B cell (primary cell): ENCODE results near the gene NCOA5. TPM values are rescaled to one million over a fixed set of nuclear protein-coding genes. Genes with fewer than 3 reads are reported as not detected.

Experiments used
- ATAC-seq: fragments of 200-7000 bp; cut with Tn5 transposase; one replicate; pipeline ENCODE4 v1.10.0; 2021; ENCODE audit warnings: low read depth, mild to moderate bottlenecking, moderate number of reproducible peaks, moderate library complexity
- CTCF ChIA-PET: fragments of 350-600 bp; sonication (Branson Sonifier 250); formaldehyde crosslinking; loops from one replicate; lab custom pipeline; 2021; ENCODE audit warnings: antibody characterized with exemption, inconsistent platforms; lab: Charles Lee
- POLR2A ChIA-PET: fragments of 350-600 bp; sonication (Branson Sonifier 250); formaldehyde crosslinking; loops from one replicate; lab custom pipeline; 2021; ENCODE audit warnings: antibody characterized with exemption; lab: Charles Lee
- DNase-seq: peaks from one replicate; pipeline ENCODE4 v3.0.0; 2013
- H2AFZ ChIP-seq: 2 replicates; pipeline ENCODE4 v1.6.1; 2012; ENCODE audit warnings: mild to moderate bottlenecking, low read depth, low read length; ENCODE audit not compliant: insufficient read depth, poor library complexity, severe bottlenecking
- H3K27ac ChIP-seq, 2 donors: 1 replicate in 1 of 2; 2 replicates in 1 of 2; pipeline ENCODE4 v1.5.1; 2012 to 2013; ENCODE audit warnings: low read length in 2 of 2, mild to moderate bottlenecking in 2 of 2, moderate library complexity in 1 of 2
- H3K27me3 ChIP-seq, 4 experiments: fragments of 200-600 bp in 1 of 4; sonication (generic) in 1 of 4; replicated peaks in 1 of 4; 1 replicate in 2 of 4; 2 replicates in 2 of 4; pipeline versions ENCODE4 v1.6.1 to v1.7.0; 2013 to 2016; ENCODE audit warnings: low read length in 3 of 4, mild to moderate bottlenecking in 2 of 4, mixed read lengths in 1 of 4, moderate library complexity in 1 of 4; ENCODE audit not compliant: insufficient read depth in 4 of 4, control insufficient read depth in 3 of 4; ENCODE audit errors: control extremely low read depth in 1 of 4
- H3K36me3 ChIP-seq, 2 experiments: replicated peaks in 1 of 2; 1 replicate in 1 of 2; 2 replicates in 1 of 2; pipeline versions ENCODE4 v1.6.1 to v1.7.1; 2013; ENCODE audit warnings: low read length in 1 of 2; ENCODE audit not compliant: insufficient read depth in 2 of 2, control insufficient read depth in 1 of 2; ENCODE audit errors: control extremely low read depth in 1 of 2, extremely low read depth in 1 of 2
- H3K4me1 ChIP-seq, 2 donors: fragments of 200-600 bp in 1 of 2; sonication (generic) in 1 of 2; 1 replicate in 1 of 2; 2 replicates in 1 of 2; pipeline versions ENCODE4 v1.5.1 to v1.6.1; 2013 to 2017; ENCODE audit warnings: low read length in 2 of 2; ENCODE audit not compliant: control insufficient read depth in 2 of 2, insufficient read depth in 2 of 2
- H3K4me2 ChIP-seq: replicated peaks from 2 replicates; pipeline ENCODE3; 2012; ENCODE audit warnings: mild to moderate bottlenecking, low read depth, low read length; ENCODE audit not compliant: poor library complexity, severe bottlenecking
- H3K4me3 ChIP-seq, 5 experiments: fragments of 200-600 bp in 1 of 5; sonication (generic) in 1 of 5; 1 replicate in 3 of 5; 2 replicates in 2 of 5; pipeline versions ENCODE4 v1.5.1 to v1.7.0; 2011 to 2016; ENCODE audit warnings: low read length in 4 of 5, mild to moderate bottlenecking in 4 of 5, low read depth in 2 of 5, control low read depth in 1 of 5, moderate library complexity in 1 of 5; ENCODE audit not compliant: insufficient read depth in 1 of 5; ENCODE audit errors: control extremely low read depth in 1 of 5, extremely low read depth in 1 of 5
- H3K79me2 ChIP-seq: fragments of 200-600 bp; sonication (generic); one replicate; pipeline ENCODE4 v1.6.0; 2016; ENCODE audit warnings: low read length; ENCODE audit not compliant: control insufficient read depth, insufficient read depth
- H3K9ac ChIP-seq: fragments of 200-600 bp; sonication (generic); 2 replicates; pipeline ENCODE4 v1.6.1; 2017; ENCODE audit warnings: mild to moderate bottlenecking, low read length, moderate library complexity
- H3K9me3 ChIP-seq, 3 donors: one replicate each; pipeline versions ENCODE4 v1.6.1 to v1.7.1; 2013; ENCODE audit warnings: low read length in 2 of 3; ENCODE audit not compliant: control insufficient read depth in 2 of 3, insufficient read depth in 1 of 3; ENCODE audit errors: control extremely low read depth in 1 of 3
- H4K20me1 ChIP-seq: 2 replicates; pipeline ENCODE4 v1.6.0; 2012; ENCODE audit warnings: mild to moderate bottlenecking, low read length; ENCODE audit not compliant: insufficient read depth, control insufficient read depth, poor library complexity, severe bottlenecking
- H3K27ac Mint-ChIP-seq: one replicate; pipeline ENCODE4 v1.8.0; 2021; ENCODE audit warnings: mixed read lengths
- H3K27me3 Mint-ChIP-seq: one replicate; pipeline ENCODE4 v1.8.0; 2021; ENCODE audit warnings: mixed read lengths
- H3K4me1 Mint-ChIP-seq: one replicate; pipeline ENCODE4 v1.8.0; 2021; ENCODE audit warnings: mixed read lengths
- H3K4me3 Mint-ChIP-seq: one replicate; pipeline ENCODE4 v1.8.0; 2021; ENCODE audit warnings: mixed read lengths
- H3K9me3 Mint-ChIP-seq: one replicate; pipeline ENCODE4 v1.8.0; 2022; ENCODE audit warnings: mixed read lengths; ENCODE audit not compliant: insufficient read depth
- EZH2 ChIP-seq: IDR thresholded peaks from 2 replicates; pipeline ENCODE4 v1.6.1; 2012; ENCODE audit warnings: borderline replicate concordance, low read depth, mild to moderate bottlenecking, moderate library complexity, low read length; ENCODE audit not compliant: insufficient read depth, poor library complexity, severe bottlenecking
- WGBS: methylation state at CpG from one replicate; pipeline ENCODE4 v1.1.5; 2013; ENCODE audit warnings: missing lambda C conversion rate; ENCODE audit not compliant: insufficient coverage; 5-methylcytosine and 5-hydroxymethylcytosine counted together
- intact Hi-C: fragments of 100-400 bp; cut with micrococcal nuclease; formaldehyde crosslinking; loops from one replicate; pipeline ENCODE4 v1.10.0; 2022
- polyA plus RNA-seq: library from polyadenylated mRNA; depleted of rRNA; stranded (reverse); fragments of >200 nt; gene quantifications from 2 replicates; pipeline ENCODE4 v1.2.3, GENCODE V29; 2012
- total RNA-seq, 2 donors: library from RNA; stranded (reverse); fragments of 120-200 nt in 1 of 2; gene quantifications; 1 replicate in 1 of 2; 2 replicates in 1 of 2; pipeline versions ENCODE4 v1.2.3 to v1.2.4, GENCODE V29; 2013 to 2022
- TF ChIP-seq, protein P1 (sequence below): fragments of 200-600 bp; IDR thresholded peaks from one replicate; pipeline ENCODE4 v1.8.0; 2022; ENCODE audit warnings: antibody characterized with exemption, mild to moderate bottlenecking

Gene NCOA5
- total and polyA plus RNA-seq, 2 donors (not counting 1 experiment from before 2014, with no cell fraction given) = 26.0 to 41.6 TPM

- intact Hi-C loops = no loop called here
- H3K4me2 ChIP-seq = no peak overlapping the region
- H3K79me2 ChIP-seq = peaks cover 18% of the 10 kb centered on the region
- H3K4me1 ChIP-seq = no peaks in the 10 kb centered on the region
- TF ChIP-seq EZH2 = no peak
- TF ChIP-seq, protein P1, sequence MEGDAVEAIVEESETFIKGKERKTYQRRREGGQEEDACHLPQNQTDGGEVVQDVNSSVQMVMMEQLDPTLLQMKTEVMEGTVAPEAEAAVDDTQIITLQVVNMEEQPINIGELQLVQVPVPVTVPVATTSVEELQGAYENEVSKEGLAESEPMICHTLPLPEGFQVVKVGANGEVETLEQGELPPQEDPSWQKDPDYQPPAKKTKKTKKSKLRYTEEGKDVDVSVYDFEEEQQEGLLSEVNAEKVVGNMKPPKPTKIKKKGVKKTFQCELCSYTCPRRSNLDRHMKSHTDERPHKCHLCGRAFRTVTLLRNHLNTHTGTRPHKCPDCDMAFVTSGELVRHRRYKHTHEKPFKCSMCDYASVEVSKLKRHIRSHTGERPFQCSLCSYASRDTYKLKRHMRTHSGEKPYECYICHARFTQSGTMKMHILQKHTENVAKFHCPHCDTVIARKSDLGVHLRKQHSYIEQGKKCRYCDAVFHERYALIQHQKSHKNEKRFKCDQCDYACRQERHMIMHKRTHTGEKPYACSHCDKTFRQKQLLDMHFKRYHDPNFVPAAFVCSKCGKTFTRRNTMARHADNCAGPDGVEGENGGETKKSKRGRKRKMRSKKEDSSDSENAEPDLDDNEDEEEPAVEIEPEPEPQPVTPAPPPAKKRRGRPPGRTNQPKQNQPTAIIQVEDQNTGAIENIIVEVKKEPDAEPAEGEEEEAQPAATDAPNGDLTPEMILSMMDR = no peak
- CTCF ChIA-PET = no interaction called here
- H3K9me3 Mint-ChIP-seq = no peaks in the 10 kb centered on the region
- H3K9ac ChIP-seq = no peak overlapping the region
- peaks cover 2% of the 10 kb centered on the region for H3K4me1 Mint-ChIP-seq
- WGBS = 98% methylated on average over 19 of the region's 20 CpGs
- no peak overlapping the region for H2AFZ ChIP-seq
- no peak overlapping the region for H3K27ac Mint-ChIP-seq
- H3K4me3 Mint-ChIP-seq = no peak overlapping the region
- no peaks in the 10 kb centered on the region for H3K27me3 Mint-ChIP-seq
- POLR2A ChIA-PET = interaction anchor here (0.5 kb wide), 1 partner anchor 96 kb away, joined by 3 read pairs; no protein-coding TSS in a partner anchor
- H3K9me3 ChIP-seq = no peaks in the 10 kb centered on the region
- no peak for DNase-seq
- peaks cover 77% of the 10 kb centered on the region for H4K20me1 ChIP-seq
- no peak overlapping the region for H3K27ac ChIP-seq
- H3K4me3 ChIP-seq = no peak overlapping the region
- H3K36me3 ChIP-seq = peaks cover 16 to 75% of the 10 kb centered on the region in 2 experiments
- no peaks in the 10 kb centered on the region for H3K27me3 ChIP-seq
- ATAC-seq = no peak
These were observed 19.4 kb downstream of the NCOA5 start for GRCh38 chr20:46070215-46070900.

- TF ChIP-seq EZH2 = no peak
- TF ChIP-seq, protein P1 = no peak
- Histone ChIP-seq H3K9me3 (no peaks in the 10 kb centered on the region), H3K27me3 (peaks cover 0 to 1% (median 0%) of the 10 kb centered on the region in 4 experiments), H3K4me2 (no peak overlapping the region), H4K20me1 (peaks cover 86% of the 10 kb centered on the region), H3K36me3 (peaks cover 15 to 95% of the 10 kb centered on the region in 2 experiments), H3K79me2 (no peaks in the 10 kb centered on the region), H3K27ac (no peak overlapping the region), H2AFZ (no peak overlapping the region), H3K9ac (no peak overlapping the region), H3K4me1 (peaks cover 10 to 12% of the 10 kb centered on the region in 2 donors), H3K4me3 (no peak overlapping the region)
- intact Hi-C loops = no loop called here
- Mint-ChIP-seq H3K27ac (no peak overlapping the region), H3K27me3 (peaks cover under 1% of the 10 kb centered on the region), H3K4me3 (no peak overlapping the region), H3K9me3 (no peaks in the 10 kb centered on the region), H3K4me1 (peaks cover 13% of the 10 kb centered on the region)
- DNase-seq (no peak), ATAC-seq (no peak)
- 100% methylated on average over 1 of the region's 3 CpGs for WGBS
- ChIA-PET CTCF (interaction anchor here (1.2 kb wide), 1 partner anchor 19 kb away, joined by 3 read pairs; no protein-coding TSS in a partner anchor), POLR2A (no interaction called here)
These were observed 24.1 kb downstream of the NCOA5 start for GRCh38 chr20:46065691-46066090.
